ENCODE data around the gene MAML3. TPM values are rescaled to one million over a fixed set of nuclear protein-coding genes. Genes with fewer than 3 reads are reported as not detected.

MAML3 gene
- total RNA-seq, 4 donors from 2014 or later: 2.4 to 50.5 (median 17.8) TPM

DNA sequence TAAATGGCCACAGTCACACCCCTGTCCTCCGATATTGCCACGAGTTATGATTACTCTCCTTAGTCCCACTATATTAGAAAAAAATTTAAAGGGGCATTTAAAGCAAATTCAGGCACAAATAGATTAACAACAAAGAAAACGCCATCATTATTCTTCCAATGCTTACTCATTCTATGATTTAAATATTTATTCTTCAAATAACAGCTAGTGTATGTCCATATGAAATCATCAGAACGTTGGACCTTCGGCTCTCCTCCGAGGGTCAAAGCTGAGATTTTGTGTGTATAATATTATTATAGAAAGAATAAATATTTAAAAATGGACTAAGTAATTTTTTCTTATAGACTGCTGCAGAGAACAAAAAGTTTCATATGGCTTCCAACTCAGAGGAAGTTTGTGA is 122.9 kb downstream of the MAML3 start:
- H3K4me3 ChIP-seq: no peak overlapping the region
- no peak overlapping the region for H3K27ac ChIP-seq
- TF ChIP-seq CTCF (IDR thresholded peaks at IDR 0.05) (no peak), POLR2A (IDR thresholded peaks at IDR 0.05) (no peak)
- H3K4me1 ChIP-seq: no peaks in the 10 kb centered on the region
- intact Hi-C loops (cut with DNase I; ENCODE audit: low total_unique reads): no loop called here
- H3K36me3 ChIP-seq: no peaks in the 10 kb centered on the region
- H3K9me3 ChIP-seq: no peaks in the 10 kb centered on the region
- no peak for DNase-seq
- H3K27me3 ChIP-seq: no peaks in the 10 kb centered on the region

- no peaks in the 10 kb centered on the region for H3K36me3 ChIP-seq
- intact Hi-C loops (cut with DNase I; ENCODE audit: low total_unique reads): no loop called here
- no peaks in the 10 kb centered on the region for H3K9me3 ChIP-seq
- DNase-seq: no peak
- no peak for TF ChIP-seq CTCF (IDR thresholded peaks at IDR 0.05)
- TF ChIP-seq POLR2A (IDR thresholded peaks at IDR 0.05): no peak
- no peaks in the 10 kb centered on the region for H3K4me1 ChIP-seq
- no peaks in the 10 kb centered on the region for H3K27me3 ChIP-seq
- H3K27ac ChIP-seq: no peak overlapping the region
- H3K4me3 ChIP-seq: no peak overlapping the region
Measured at GRCh38 chr4:140028676-140029517, 125.1 kb downstream of the MAML3 start.

DNA sequence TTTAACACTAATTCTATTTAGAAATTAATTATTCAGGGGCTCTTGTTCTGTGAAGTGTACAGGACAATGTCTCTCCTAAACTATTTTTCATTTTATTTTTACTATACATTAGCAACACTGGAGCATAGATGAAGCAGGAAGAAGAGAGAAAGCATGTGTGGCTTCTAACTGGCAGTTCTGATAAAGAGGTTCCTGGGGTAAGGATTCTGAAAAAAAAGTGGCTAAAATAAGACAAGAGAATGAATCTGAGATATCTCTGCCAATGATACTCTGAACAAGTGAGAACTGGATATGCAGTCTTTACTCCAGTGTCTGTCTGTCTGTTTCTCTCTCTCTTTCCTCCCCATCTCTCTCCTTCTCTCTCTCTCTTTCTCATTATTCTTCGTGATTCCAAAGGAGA is 125.9 kb downstream of the MAML3 start:
- Histone ChIP-seq H3K4me1 (no peaks in the 10 kb centered on the region), H3K27me3 (no peaks in the 10 kb centered on the region), H3K27ac (no peak overlapping the region), H3K36me3 (no peaks in the 10 kb centered on the region), H3K4me3 (no peak overlapping the region), H3K9me3 (no peaks in the 10 kb centered on the region)
- TF ChIP-seq CTCF (IDR thresholded peaks at IDR 0.05) (no peak), POLR2A (IDR thresholded peaks at IDR 0.05) (no peak)
- intact Hi-C loops (cut with DNase I; ENCODE audit: low total_unique reads): no loop called here
- no peak for DNase-seq

DNA sequence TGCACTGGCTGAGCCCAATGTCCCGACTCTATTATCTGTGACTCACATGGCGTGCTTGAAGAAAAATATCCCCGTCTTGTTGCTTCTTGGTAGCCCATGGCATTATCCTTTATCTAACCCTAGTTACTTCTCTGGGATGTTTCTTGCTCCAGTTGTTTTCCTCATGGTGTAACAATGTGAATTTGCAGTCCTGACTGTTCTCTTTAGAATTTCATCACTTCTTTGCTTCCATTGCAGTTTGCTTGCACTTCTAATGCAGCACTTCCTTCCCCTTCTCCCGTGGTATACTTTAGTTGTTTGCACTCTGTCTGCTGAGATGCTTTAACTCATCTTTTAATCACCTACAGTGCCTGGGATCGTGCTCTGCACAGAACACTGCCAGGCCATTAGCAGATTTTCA is 126.9 kb downstream of the MAML3 start:
- no peak for TF ChIP-seq POLR2A (IDR thresholded peaks at IDR 0.05)
- no peak for TF ChIP-seq CTCF (IDR thresholded peaks at IDR 0.05)
- DNase-seq: no peak
- Histone ChIP-seq H3K27me3 (no peaks in the 10 kb centered on the region), H3K9me3 (no peaks in the 10 kb centered on the region), H3K4me3 (no peak overlapping the region), H3K27ac (no peak overlapping the region), H3K4me1 (no peaks in the 10 kb centered on the region), H3K36me3 (no peaks in the 10 kb centered on the region)
- intact Hi-C loops (cut with DNase I; ENCODE audit: low total_unique reads): no loop called here

- DNase-seq: no peak
- peaks cover 0 to 5% of the 10 kb centered on the region in 2 donors for H3K4me1 ChIP-seq
- H3K4me3 ChIP-seq: no peak overlapping the region
- H3K9me3 ChIP-seq: no peaks in the 10 kb centered on the region
- no peak overlapping the region for H3K27ac ChIP-seq
- TF ChIP-seq CTCF (IDR thresholded peaks at IDR 0.05) (no peak), POLR2A (IDR thresholded peaks at IDR 0.05) (no peak)
- no peaks in the 10 kb centered on the region for H3K27me3 ChIP-seq
- H3K36me3 ChIP-seq: no peaks in the 10 kb centered on the region
- intact Hi-C loops (cut with DNase I; ENCODE audit: low total_unique reads): no loop called here
Measured at GRCh38 chr4:140025470-140025869, 128.5 kb downstream of the MAML3 start.

Data from uterus (tissue), 4 donors.